ENCODE measurements around the gene CFDP1. TPM values are rescaled to one million over a fixed set of nuclear protein-coding genes. Genes with fewer than 3 reads are reported as not detected.

Gene CFDP1
- total and polyA plus RNA-seq, 4 donors = 55.4 to 164 (median 132) TPM

DNA sequence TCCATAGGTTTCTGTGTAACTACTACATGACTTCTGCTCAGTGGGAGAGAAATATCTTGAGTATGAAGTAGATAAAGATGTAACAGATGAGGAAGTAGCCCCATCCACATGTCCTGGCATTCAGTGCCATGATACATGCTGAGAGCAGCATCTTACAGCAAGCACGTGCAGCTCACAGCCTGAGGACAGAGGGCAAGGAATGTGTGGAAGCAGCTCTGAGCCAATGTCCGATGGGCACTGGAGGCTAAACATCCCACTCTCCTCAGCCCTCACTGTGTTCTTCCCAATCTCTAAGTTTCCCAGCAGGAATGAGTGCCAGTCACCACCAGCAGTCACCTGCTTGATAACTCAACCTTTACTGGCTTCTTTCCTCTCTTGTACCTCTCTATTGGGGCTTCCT is 40.4 kb downstream of the CFDP1 start:
- Histone ChIP-seq H3K4me1 (ENCODE audit: control insufficient read depth, insufficient read depth, low read length) (no peaks in the 10 kb centered on the region), H3K36me3 (ENCODE audit: control insufficient read depth, insufficient read depth, low read length) (peaks cover 21% of the 10 kb centered on the region), H3K27ac (ENCODE audit: low read depth, low read length) (no peak overlapping the region), H3K4me3 (ENCODE audit: low read depth, low read length) (no peak overlapping the region), H3K9me3 (ENCODE audit: control insufficient read depth, insufficient read depth, low read length) (no peaks in the 10 kb centered on the region), H3K27me3 (ENCODE audit: control insufficient read depth, insufficient read depth, low read length) (no peaks in the 10 kb centered on the region)
- 86% methylated on average over 2 of the region's 2 CpGs for WGBS (ENCODE audit: insufficient coverage)
- DNase-seq (ENCODE audit: low read depth in 4 of 6, low spot score in 6 of 6) = no peak

DNA sequence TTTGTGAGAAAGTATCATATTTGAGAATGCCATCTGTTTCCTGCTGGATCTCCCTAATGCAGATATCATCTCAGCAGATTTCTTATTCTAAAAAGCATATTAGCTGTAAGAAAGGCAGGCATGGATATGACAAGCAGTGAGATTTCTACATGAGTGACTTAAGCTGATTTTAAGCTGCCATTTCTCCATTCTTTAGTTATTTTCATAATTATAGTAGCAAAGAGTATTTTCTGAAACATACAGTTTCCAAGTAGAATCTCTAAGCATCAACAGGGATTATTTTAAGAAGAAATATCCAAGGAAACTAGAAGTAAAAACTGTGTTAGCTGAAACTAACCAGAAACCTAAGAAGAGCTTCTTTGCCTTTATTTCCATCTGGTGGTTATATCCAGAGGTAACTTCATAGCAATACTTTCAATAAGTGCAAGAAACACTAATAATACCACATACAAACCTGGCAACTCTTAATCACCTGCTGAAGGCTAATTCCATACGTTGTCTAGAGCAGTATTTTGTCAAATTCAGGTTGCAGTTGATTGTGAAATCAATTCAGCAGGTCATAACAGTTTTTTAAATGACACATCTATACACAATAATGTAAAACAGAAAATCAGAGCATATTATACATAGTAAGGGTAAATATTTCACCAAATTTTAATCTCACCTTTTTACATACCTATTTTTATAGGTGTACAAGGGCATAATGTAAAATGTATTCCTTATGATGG is 42.2 kb downstream of the CFDP1 start:
- Histone ChIP-seq H3K27me3 (ENCODE audit: control insufficient read depth, insufficient read depth, low read length) (no peaks in the 10 kb centered on the region), H3K4me1 (ENCODE audit: control insufficient read depth, insufficient read depth, low read length) (no peaks in the 10 kb centered on the region), H3K4me3 (ENCODE audit: low read depth, low read length) (no peak overlapping the region), H3K36me3 (ENCODE audit: control insufficient read depth, insufficient read depth, low read length) (peaks cover 21% of the 10 kb centered on the region), H3K27ac (ENCODE audit: low read depth, low read length) (no peak overlapping the region), H3K9me3 (ENCODE audit: control insufficient read depth, insufficient read depth, low read length) (no peaks in the 10 kb centered on the region)
- no peak for DNase-seq (ENCODE audit: low read depth in 4 of 6, low spot score in 6 of 6)
- WGBS (ENCODE audit: insufficient coverage) = no CpG with 5 or more reads among the region's 1 CpG

DNA sequence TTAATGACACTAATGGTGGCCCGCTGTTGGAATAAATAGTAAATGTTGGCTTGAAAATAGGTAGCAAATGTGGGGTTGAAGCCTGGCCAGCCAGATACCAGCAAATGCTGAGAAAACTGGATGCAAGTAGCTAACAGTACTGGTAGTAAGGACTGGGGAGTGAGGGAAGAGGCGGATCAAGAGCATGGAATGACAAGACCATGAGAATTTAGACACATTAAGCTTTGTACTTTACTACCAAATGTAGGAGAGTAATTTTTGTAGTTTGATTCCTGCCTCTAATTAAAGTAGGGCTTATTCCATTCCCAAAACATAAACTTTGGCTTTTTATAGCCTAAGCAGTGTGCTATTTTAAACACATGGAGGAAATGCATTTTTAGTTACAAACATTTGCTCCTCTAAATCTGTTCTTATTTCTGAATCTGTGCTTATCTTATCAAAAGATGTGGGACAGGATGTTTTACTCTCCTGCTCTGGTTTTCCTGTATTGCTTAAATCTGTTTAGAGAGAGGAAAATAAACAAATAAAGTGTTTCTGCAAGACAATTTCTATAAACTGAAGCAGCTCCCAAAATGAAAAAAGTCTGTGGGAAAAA is 44.1 kb downstream of the CFDP1 start:
- H3K9me3 ChIP-seq (ENCODE audit: control insufficient read depth, insufficient read depth, low read length) = no peaks in the 10 kb centered on the region
- DNase-seq (ENCODE audit: low read depth in 4 of 6, low spot score in 6 of 6) = peak in 1 of 6 donors; percentile 37
- H3K27me3 ChIP-seq (ENCODE audit: control insufficient read depth, insufficient read depth, low read length) = no peaks in the 10 kb centered on the region
- 57% methylated on average over 1 of the region's 2 CpGs for WGBS (ENCODE audit: insufficient coverage)
- H3K4me3 ChIP-seq (ENCODE audit: low read depth, low read length) = no peak overlapping the region
- no peak overlapping the region for H3K27ac ChIP-seq (ENCODE audit: low read depth, low read length)
- H3K36me3 ChIP-seq (ENCODE audit: control insufficient read depth, insufficient read depth, low read length) = peaks cover 19% of the 10 kb centered on the region
- H3K4me1 ChIP-seq (ENCODE audit: control insufficient read depth, insufficient read depth, low read length) = no peaks in the 10 kb centered on the region

DNA sequence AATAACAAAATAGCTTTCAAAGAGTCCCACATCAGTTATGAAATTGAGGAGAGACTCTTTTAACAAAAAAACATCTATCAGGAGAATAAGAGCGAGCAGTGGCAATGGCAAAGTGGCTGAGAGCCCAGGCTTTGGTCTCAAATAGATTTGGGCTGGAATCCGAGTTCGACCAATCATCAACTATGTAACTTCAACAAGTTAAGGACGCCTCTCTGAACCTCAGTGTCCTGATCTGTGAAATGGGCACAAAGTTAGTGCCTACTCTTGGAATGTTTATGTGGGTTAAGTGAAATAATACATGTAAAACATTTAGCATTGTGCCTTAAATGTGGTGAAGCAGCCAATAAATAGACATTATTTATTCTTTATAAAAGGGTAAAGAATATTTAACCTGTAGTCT is 45.4 kb downstream of the CFDP1 start:
- no peaks in the 10 kb centered on the region for H3K4me1 ChIP-seq (ENCODE audit: control insufficient read depth, insufficient read depth, low read length)

DNA sequence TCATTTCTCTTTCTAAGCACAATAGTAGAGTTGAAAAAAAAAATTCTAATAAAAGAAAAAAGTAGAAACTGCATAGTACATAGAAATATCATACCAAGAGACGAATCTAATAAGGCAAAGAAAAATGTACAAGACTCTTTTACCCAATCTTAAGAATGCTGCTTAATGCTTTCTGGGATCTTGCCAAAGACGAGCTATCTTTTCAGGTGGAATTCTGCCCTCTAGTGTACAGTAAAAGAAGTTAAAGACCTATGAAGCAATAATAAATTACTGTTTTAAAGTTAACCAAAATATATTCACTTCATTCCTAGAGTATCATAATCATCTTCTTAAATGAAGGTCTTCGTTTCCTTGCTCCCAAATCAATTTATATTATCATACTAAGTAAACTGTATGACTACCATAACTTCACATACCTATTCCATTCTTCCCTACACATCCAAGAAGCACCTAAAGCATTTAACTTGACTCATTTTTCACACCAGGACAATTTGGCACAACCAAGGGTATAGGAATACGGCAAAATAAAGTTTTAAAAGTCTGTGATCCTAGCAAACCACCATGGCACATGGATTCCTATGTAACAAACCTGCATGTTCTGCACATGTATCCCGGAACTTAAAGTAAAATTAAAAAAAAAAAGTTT is 47.7 kb downstream of the CFDP1 start:
- no peaks in the 10 kb centered on the region for H3K9me3 ChIP-seq (ENCODE audit: control insufficient read depth, insufficient read depth, low read length)
- no peaks in the 10 kb centered on the region for H3K4me1 ChIP-seq (ENCODE audit: control insufficient read depth, insufficient read depth, low read length)
- H3K4me3 ChIP-seq (ENCODE audit: low read depth, low read length) = no peak overlapping the region
- H3K36me3 ChIP-seq (ENCODE audit: control insufficient read depth, insufficient read depth, low read length) = no peaks in the 10 kb centered on the region
- WGBS (ENCODE audit: insufficient coverage) = no CpG with 5 or more reads among the region's 5 CpGs
- peak; percentile 44 to 95 (median 72) for DNase-seq (ENCODE audit: low read depth in 4 of 6, low spot score in 6 of 6)
- no peak overlapping the region for H3K27ac ChIP-seq (ENCODE audit: low read depth, low read length)
- H3K27me3 ChIP-seq (ENCODE audit: control insufficient read depth, insufficient read depth, low read length) = no peaks in the 10 kb centered on the region

More for the DNA sequence above, 45.4 kb downstream of the CFDP1 start:
- Histone ChIP-seq H3K27ac (ENCODE audit: low read depth, low read length) (no peak overlapping the region), H3K36me3 (ENCODE audit: control insufficient read depth, insufficient read depth, low read length) (peaks cover 13% of the 10 kb centered on the region), H3K27me3 (ENCODE audit: control insufficient read depth, insufficient read depth, low read length) (no peaks in the 10 kb centered on the region), H3K9me3 (ENCODE audit: control insufficient read depth, insufficient read depth, low read length) (no peaks in the 10 kb centered on the region), H3K4me3 (ENCODE audit: low read depth, low read length) (no peak overlapping the region)
- no peak for DNase-seq (ENCODE audit: low read depth in 4 of 6, low spot score in 6 of 6)
- no CpG with 5 or more reads among the region's 4 CpGs for WGBS (ENCODE audit: insufficient coverage)

DNA sequence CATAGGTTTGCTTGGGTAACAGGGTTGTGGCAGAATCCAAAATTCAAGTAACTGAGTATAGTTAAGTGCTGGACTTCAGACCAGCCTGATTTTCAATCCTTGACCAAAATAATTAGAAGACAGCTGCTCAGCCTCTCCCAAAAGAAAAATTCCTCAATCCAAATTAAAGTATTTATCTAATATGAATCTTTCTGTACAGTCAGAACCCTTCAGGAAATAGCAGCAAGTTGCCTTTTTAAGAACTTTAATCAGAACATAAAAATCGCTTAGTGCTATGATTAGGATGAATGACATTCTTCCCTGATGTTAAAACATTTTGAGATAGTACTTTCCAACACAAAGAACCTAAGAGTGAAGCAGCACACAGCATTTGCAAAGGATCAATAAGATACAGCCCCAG is 50.2 kb downstream of the CFDP1 start:
- Histone ChIP-seq H3K4me1 (ENCODE audit: control insufficient read depth, insufficient read depth, low read length) (no peaks in the 10 kb centered on the region), H3K36me3 (ENCODE audit: control insufficient read depth, insufficient read depth, low read length) (no peaks in the 10 kb centered on the region), H3K4me3 (ENCODE audit: low read depth, low read length) (no peak overlapping the region), H3K9me3 (ENCODE audit: control insufficient read depth, insufficient read depth, low read length) (no peaks in the 10 kb centered on the region), H3K27ac (ENCODE audit: low read depth, low read length) (no peak overlapping the region), H3K27me3 (ENCODE audit: control insufficient read depth, insufficient read depth, low read length) (no peaks in the 10 kb centered on the region)
- DNase-seq (ENCODE audit: low read depth in 4 of 6, low spot score in 6 of 6) = no peak
- no CpG with 5 or more reads among the region's 1 CpG for WGBS (ENCODE audit: insufficient coverage)

DNA sequence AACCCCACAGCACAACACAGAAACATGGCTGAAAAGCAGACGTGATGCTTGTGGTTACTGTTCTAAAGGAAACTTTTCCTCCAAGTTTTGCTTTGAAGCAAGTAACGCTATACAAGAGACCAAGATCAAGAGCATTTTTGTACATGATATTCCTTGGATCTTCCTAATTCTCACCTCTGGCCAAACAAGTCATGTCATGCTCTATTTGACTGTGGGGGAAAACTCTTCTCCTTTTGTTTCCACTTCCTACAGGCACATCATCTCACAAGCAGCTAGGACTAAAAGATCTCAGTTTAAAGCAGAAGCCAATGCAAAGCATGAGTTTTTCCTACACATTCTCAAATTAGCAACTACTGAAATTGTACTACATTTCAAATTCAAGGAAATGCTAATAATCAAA is 50.7 kb downstream of the CFDP1 start:
- DNase-seq (ENCODE audit: low read depth in 4 of 6, low spot score in 6 of 6) = no peak
- Histone ChIP-seq H3K4me3 (ENCODE audit: low read depth, low read length) (no peak overlapping the region), H3K27ac (ENCODE audit: low read depth, low read length) (no peak overlapping the region), H3K36me3 (ENCODE audit: control insufficient read depth, insufficient read depth, low read length) (no peaks in the 10 kb centered on the region), H3K4me1 (ENCODE audit: control insufficient read depth, insufficient read depth, low read length) (peaks cover 4% of the 10 kb centered on the region), H3K27me3 (ENCODE audit: control insufficient read depth, insufficient read depth, low read length) (no peaks in the 10 kb centered on the region), H3K9me3 (ENCODE audit: control insufficient read depth, insufficient read depth, low read length) (no peaks in the 10 kb centered on the region)
- no CpG with 5 or more reads among the region's 2 CpGs for WGBS (ENCODE audit: insufficient coverage)

DNA sequence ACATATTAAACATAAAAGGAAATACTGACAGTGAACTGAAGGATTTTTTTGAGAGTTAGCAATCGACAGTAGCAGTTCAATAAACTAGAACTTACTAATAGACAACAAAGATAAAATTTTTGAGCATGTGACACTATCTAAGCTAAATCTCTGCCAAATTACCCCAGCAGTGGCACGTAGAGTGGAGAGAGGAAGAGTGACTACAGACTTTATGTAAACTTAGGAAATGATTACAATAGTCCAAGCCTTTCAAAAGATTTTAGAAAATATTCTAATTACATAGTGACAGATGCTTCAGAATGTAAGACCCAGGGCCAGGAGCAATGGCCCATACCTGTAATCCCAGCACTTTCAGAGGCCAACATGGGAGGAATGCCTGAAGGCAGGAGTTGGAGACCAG is 52.4 kb downstream of the CFDP1 start:
- Histone ChIP-seq H3K27me3 (ENCODE audit: control insufficient read depth, insufficient read depth, low read length) (no peaks in the 10 kb centered on the region), H3K9me3 (ENCODE audit: control insufficient read depth, insufficient read depth, low read length) (no peaks in the 10 kb centered on the region), H3K4me3 (ENCODE audit: low read depth, low read length) (no peak overlapping the region), H3K36me3 (ENCODE audit: control insufficient read depth, insufficient read depth, low read length) (no peaks in the 10 kb centered on the region), H3K4me1 (ENCODE audit: control insufficient read depth, insufficient read depth, low read length) (peaks cover 8% of the 10 kb centered on the region), H3K27ac (ENCODE audit: low read depth, low read length) (no peak overlapping the region)
- no peak for DNase-seq (ENCODE audit: low read depth in 4 of 6, low spot score in 6 of 6)
- no CpG with 5 or more reads among the region's 2 CpGs for WGBS (ENCODE audit: insufficient coverage)

DNA sequence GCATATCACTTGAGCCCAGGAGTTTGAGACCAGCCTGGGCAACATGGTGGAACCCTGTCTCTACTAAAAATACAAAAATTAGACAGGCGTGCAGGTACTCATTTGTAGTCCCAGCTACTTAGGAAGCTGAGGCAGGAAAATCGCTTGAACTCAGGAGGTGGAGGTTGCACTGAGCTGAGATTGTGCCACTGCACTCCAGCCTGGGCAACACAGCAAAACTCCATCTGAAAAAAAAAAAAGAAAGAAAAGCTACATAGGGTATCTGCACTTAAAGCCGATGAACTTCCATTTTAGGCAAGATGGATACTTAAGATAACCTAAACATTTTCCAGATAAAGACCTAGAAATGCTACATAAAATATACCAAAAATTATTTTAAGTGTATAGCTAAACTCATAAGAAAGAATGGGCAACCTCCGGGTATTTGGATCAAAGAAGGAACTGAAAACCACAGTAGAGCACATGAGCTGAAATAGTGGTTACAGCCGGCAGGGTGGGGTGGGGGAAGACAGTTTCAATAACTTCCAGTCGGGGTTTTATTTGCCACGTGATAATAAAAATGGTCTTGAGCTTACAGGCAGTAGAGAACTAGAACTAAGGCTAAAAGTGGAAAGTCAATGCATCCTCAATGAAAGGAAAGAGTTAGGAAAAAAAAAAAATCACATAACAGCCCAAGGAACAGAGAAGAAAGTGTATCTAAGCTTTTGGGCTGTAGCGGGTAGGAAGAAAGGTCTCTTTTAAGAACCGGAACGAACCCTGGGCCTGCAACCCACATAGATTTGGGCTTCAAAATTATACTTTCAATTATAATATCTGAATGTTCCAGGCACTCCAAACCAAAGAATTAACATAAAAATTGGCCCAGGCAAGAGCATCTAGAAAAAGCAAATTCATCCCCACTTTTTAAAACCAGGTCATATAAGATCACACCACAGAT is 53.1 kb downstream of the CFDP1 start:
- no peaks in the 10 kb centered on the region for H3K27me3 ChIP-seq (ENCODE audit: control insufficient read depth, insufficient read depth, low read length)
- WGBS (ENCODE audit: insufficient coverage) = 86% methylated on average over 6 of the region's 10 CpGs
- no peak for DNase-seq (ENCODE audit: low read depth in 4 of 6, low spot score in 6 of 6)
- peaks cover 8% of the 10 kb centered on the region for H3K4me1 ChIP-seq (ENCODE audit: control insufficient read depth, insufficient read depth, low read length)
- H3K9me3 ChIP-seq (ENCODE audit: control insufficient read depth, insufficient read depth, low read length) = no peaks in the 10 kb centered on the region
- no peaks in the 10 kb centered on the region for H3K36me3 ChIP-seq (ENCODE audit: control insufficient read depth, insufficient read depth, low read length)
- no peak overlapping the region for H3K4me3 ChIP-seq (ENCODE audit: low read depth, low read length)
- no peak overlapping the region for H3K27ac ChIP-seq (ENCODE audit: low read depth, low read length)
